MCF 10A (cell line): ENCODE data around the gene CD33. TPM values are rescaled to one million over a fixed set of nuclear protein-coding genes. Genes with fewer than 3 reads are reported as not detected.

Source experiments
- BruUV-seq: library from RNA; stranded (reverse); fragments of 400-500 nt; replicated peaks from 2 replicates; lab custom pipeline; 2021; lab: Mats Ljungman, UMichigan
- CTCF ChIA-PET: fragments of 300-600 bp; sonication (Branson Sonifier 250); formaldehyde crosslinking; extraction: SDS; loops from one replicate; lab custom pipeline; 2021; ENCODE audit warnings: antibody characterized with exemption, inconsistent platforms; lab: Yijun Ruan, JAX
- POLR2A ChIA-PET: fragments of 300-600, 350-650 bp; sonication (Branson Sonifier 250); formaldehyde crosslinking; extraction: SDS; loops from one replicate; lab custom pipeline; 2020; ENCODE audit warnings: antibody characterized with exemption, inconsistent platforms; lab: Yijun Ruan, JAX
- DNase-seq: peaks from one replicate; pipeline ENCODE4 v3.0.0-alpha.2; 2018; ENCODE audit not compliant: unreplicated experiment
- H3K27ac Mint-ChIP-seq: one replicate; pipeline ENCODE4 v1.8.0; 2022; ENCODE audit warnings: mild to moderate bottlenecking, low read depth, mixed read lengths; ENCODE audit not compliant: unreplicated experiment
- H3K27me3 Mint-ChIP-seq: one replicate; pipeline ENCODE4 v1.8.0; 2022; ENCODE audit warnings: mixed read lengths; ENCODE audit not compliant: insufficient read depth, unreplicated experiment
- H3K36me3 Mint-ChIP-seq: one replicate; pipeline ENCODE4 v1.8.0; 2022; ENCODE audit warnings: mild to moderate bottlenecking, moderate library complexity, mixed read lengths; ENCODE audit not compliant: insufficient read depth, unreplicated experiment
- H3K4me1 Mint-ChIP-seq: one replicate; pipeline ENCODE4 v1.8.0; 2022; ENCODE audit warnings: mixed read lengths; ENCODE audit not compliant: insufficient read depth, unreplicated experiment
- H3K4me3 Mint-ChIP-seq: one replicate; pipeline ENCODE4 v1.8.0; 2022; ENCODE audit warnings: mild to moderate bottlenecking, moderate library complexity, mixed read lengths; ENCODE audit not compliant: unreplicated experiment
- H3K9me3 Mint-ChIP-seq: one replicate; pipeline ENCODE4 v1.8.0; 2022; ENCODE audit warnings: mixed read lengths; ENCODE audit not compliant: unreplicated experiment
- intact Hi-C: fragments of 100-400 bp; cut with micrococcal nuclease; formaldehyde crosslinking; loops from 2 replicates; pipeline ENCODE4 v1.14.1; 2022
- total RNA-seq: library from RNA; stranded (reverse); gene quantifications from 2 replicates; pipeline ENCODE4 v1.2.3, GENCODE V29; 2022
- TF ChIP-seq, protein P1 (sequence below): fragments of 200-600 bp; IDR thresholded peaks from one replicate; pipeline ENCODE4 v1.8.0; 2022; ENCODE audit warnings: antibody characterized with exemption, mild to moderate bottlenecking; ENCODE audit not compliant: unreplicated experiment

The CD33 gene
- total RNA-seq, 1 experiment from 2014 or later, result 0.33 TPM

DNA sequence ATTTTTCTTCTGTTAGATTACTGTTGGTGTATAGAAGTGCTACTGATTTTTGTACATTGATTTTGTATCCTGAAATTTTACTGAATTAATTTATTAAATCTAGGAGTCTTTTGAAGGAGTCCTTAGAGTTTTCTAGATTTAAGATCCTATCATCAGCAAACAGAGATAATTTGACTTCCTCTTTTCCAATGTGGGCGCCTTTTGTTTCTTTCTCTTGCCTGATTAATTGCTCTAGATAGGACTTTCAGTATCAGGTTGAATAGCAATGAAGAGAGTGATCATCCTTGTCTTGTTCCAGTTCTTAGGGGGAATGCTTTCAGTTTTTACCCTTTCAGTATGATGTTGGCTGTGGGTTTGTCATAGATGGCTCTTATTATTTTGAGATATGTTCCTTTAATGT, 5.6 kb upstream of the CD33 start:
- intact Hi-C loops, result no loop called here
- Mint-ChIP-seq H3K4me3 (no peak overlapping the region), H3K27ac (no peak overlapping the region), H3K36me3 (peaks cover 8% of the 10 kb centered on the region), H3K27me3 (no peaks in the 10 kb centered on the region), H3K4me1 (no peaks in the 10 kb centered on the region), H3K9me3 (peaks cover 29% of the 10 kb centered on the region)
- DNase-seq, result no peak
- CTCF ChIA-PET, result no interaction called here
- BruUV-seq, result no TSS peak
- TF ChIP-seq, protein P1, sequence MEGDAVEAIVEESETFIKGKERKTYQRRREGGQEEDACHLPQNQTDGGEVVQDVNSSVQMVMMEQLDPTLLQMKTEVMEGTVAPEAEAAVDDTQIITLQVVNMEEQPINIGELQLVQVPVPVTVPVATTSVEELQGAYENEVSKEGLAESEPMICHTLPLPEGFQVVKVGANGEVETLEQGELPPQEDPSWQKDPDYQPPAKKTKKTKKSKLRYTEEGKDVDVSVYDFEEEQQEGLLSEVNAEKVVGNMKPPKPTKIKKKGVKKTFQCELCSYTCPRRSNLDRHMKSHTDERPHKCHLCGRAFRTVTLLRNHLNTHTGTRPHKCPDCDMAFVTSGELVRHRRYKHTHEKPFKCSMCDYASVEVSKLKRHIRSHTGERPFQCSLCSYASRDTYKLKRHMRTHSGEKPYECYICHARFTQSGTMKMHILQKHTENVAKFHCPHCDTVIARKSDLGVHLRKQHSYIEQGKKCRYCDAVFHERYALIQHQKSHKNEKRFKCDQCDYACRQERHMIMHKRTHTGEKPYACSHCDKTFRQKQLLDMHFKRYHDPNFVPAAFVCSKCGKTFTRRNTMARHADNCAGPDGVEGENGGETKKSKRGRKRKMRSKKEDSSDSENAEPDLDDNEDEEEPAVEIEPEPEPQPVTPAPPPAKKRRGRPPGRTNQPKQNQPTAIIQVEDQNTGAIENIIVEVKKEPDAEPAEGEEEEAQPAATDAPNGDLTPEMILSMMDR, result no peak
- POLR2A ChIA-PET, result no interaction called here

DNA sequence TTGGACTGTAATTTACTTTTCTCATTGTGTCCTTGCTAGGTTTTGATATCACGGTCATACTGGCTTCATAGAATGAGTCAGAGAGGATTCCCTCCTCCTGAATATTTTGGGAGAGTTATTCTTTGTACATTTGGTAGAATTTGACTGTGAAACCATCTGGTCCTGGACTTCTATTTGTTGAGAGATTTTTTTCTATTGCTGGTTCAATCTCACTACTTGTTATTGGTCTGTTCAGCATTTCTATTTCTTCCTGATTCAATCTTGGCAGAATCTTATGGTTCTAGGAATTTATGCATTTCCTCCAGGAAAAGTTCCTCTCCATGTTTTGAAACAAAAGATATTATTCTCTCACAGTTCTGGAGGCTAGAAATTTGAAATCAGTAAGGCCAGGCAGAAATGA, 4.9 kb upstream of the CD33 start:
- peaks cover 8% of the 10 kb centered on the region for H3K36me3 Mint-ChIP-seq

DNA sequence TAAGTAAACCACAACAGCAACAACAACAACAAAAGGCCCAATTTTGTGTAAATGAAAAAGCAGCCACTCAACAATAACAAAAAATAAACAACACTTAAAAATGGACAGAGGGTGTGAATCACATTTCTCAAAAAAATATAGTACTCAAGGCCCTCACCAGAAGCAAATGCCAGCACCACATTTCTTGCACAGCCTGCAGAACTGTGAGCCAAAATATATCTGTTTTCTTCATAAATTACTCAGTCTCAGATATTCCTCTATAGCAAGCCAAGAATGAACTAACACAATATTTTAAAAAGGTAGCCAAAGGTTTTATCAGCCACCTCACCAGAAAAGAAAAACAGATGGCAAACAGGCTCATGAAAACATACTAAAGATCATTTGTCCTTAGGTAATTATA, 3.9 kb upstream of the CD33 start:
- ChIA-PET CTCF (no interaction called here), POLR2A (no interaction called here)
- no peak overlapping the region for H3K27ac Mint-ChIP-seq
- peaks cover 4% of the 10 kb centered on the region for H3K36me3 Mint-ChIP-seq
- intact Hi-C loops, result no loop called here
- BruUV-seq, result no TSS peak
- H3K4me1 Mint-ChIP-seq, result no peaks in the 10 kb centered on the region
- peaks cover 21% of the 10 kb centered on the region for H3K9me3 Mint-ChIP-seq
- no peak overlapping the region for H3K4me3 Mint-ChIP-seq
- no peaks in the 10 kb centered on the region for H3K27me3 Mint-ChIP-seq
- no peak for DNase-seq
- TF ChIP-seq, protein P1, result no peak

More for the DNA sequence above, 4.9 kb upstream of the CD33 start:
- TF ChIP-seq, protein P1, result no peak
- H3K4me3 Mint-ChIP-seq, result no peak overlapping the region
- no TSS peak for BruUV-seq
- no peaks in the 10 kb centered on the region for H3K27me3 Mint-ChIP-seq
- ChIA-PET CTCF (no interaction called here), POLR2A (no interaction called here)
- peaks cover 29% of the 10 kb centered on the region for H3K9me3 Mint-ChIP-seq
- DNase-seq, result no peak
- no peaks in the 10 kb centered on the region for H3K4me1 Mint-ChIP-seq
- intact Hi-C loops, result no loop called here
- no peak overlapping the region for H3K27ac Mint-ChIP-seq

DNA sequence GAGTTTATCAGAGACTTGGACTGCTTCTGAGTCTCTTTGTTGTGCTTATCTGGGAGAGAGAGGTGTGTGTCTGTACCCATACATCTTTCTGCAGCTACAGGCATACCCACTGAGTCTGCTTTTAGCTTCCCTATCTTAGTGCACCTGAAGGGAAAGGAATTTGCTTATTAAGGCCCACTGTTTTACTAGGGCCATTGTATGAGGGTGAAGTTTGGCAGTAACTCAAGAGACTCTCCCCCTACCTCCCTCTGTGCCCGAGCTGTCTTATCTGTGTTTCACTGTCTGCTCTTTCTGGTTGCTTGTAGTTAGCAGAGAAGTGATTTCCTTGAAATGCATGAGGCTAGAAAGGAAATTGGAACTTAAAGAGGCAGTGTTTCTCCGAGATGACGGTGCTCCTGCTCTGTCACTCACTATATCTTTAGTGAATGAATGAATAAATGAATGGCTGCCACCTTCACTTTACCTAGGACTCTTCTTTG, 678 bp upstream of the CD33 start:
- ChIA-PET POLR2A (no interaction called here), CTCF (no interaction called here)
- peaks cover 4% of the 10 kb centered on the region for H3K36me3 Mint-ChIP-seq
- H3K27me3 Mint-ChIP-seq, result no peaks in the 10 kb centered on the region
- DNase-seq, result no peak
- H3K27ac Mint-ChIP-seq, result no peak overlapping the region
- H3K4me3 Mint-ChIP-seq, result no peak overlapping the region
- intact Hi-C loops, result no loop called here
- H3K4me1 Mint-ChIP-seq, result no peaks in the 10 kb centered on the region
- H3K9me3 Mint-ChIP-seq, result peaks cover 24% of the 10 kb centered on the region
- no TSS peak for BruUV-seq
- TF ChIP-seq, protein P1, result no peak
